CD14-positive monocyte (primary cell): Measurements from ENCODE around the gene PRR23E. TPM values are rescaled to one million over a fixed set of nuclear protein-coding genes. Genes with fewer than 3 reads are reported as not detected.

ENCODE experiments used
- DNase-seq, 3 donors: peaks; one replicate each; pipeline ENCODE4 v3.0.0-alpha.2; 2011 to 2022
- H2AFZ ChIP-seq: 2 replicates; pipeline ENCODE4 v1.6.0; 2012; ENCODE audit warnings: mild to moderate bottlenecking, low read depth, low read length, inconsistent platforms; ENCODE audit not compliant: insufficient read depth, poor library complexity, severe bottlenecking
- H3K27ac ChIP-seq, 2 donors: 1 replicate in 1 of 2; 2 replicates in 1 of 2; pipeline ENCODE4 v1.5.1; 2012 to 2013; ENCODE audit warnings: low read length in 2 of 2, control low read depth in 1 of 2, inconsistent platforms in 1 of 2, low read depth in 1 of 2, mild to moderate bottlenecking in 1 of 2
- H3K27me3 ChIP-seq, 2 donors: one replicate each; pipeline versions ENCODE4 v1.6.0 to v1.6.1; 2011 to 2013; ENCODE audit warnings: low read length in 2 of 2; ENCODE audit not compliant: control insufficient read depth in 2 of 2, insufficient read depth in 2 of 2
- H3K36me3 ChIP-seq, 2 donors: replicated peaks in 1 of 2; 1 replicate in 1 of 2; 2 replicates in 1 of 2; pipeline versions ENCODE4 v1.5.1 to v1.6.1; 2012 to 2013; ENCODE audit warnings: low read length in 2 of 2, control low read depth in 1 of 2, inconsistent platforms in 1 of 2, mild to moderate bottlenecking in 1 of 2; ENCODE audit not compliant: insufficient read depth in 2 of 2, control insufficient read depth in 1 of 2
- H3K4me1 ChIP-seq, 2 donors: 1 replicate in 1 of 2; 2 replicates in 1 of 2; pipeline versions ENCODE4 v1.5.1 to v1.6.1; 2012 to 2013; ENCODE audit warnings: low read length in 2 of 2, control low read depth in 1 of 2, inconsistent platforms in 1 of 2, mild to moderate bottlenecking in 1 of 2, moderate library complexity in 1 of 2; ENCODE audit not compliant: insufficient read depth in 2 of 2, control insufficient read depth in 1 of 2
- H3K4me2 ChIP-seq: replicated peaks from 2 replicates; pipeline ENCODE3; 2012; ENCODE audit warnings: low read length, moderate library complexity, mild to moderate bottlenecking; ENCODE audit not compliant: poor library complexity, severe bottlenecking; ENCODE audit errors: extremely low read depth
- H3K4me3 ChIP-seq, 3 experiments: fragments of 200-600 bp in 1 of 3; sonication (generic) in 1 of 3; replicated peaks in 1 of 3; 1 replicate in 2 of 3; 2 replicates in 1 of 3; pipeline ENCODE4 v1.5.1; 2011 to 2013; ENCODE audit warnings: low read length in 3 of 3, mild to moderate bottlenecking in 3 of 3, control low read depth in 2 of 3, low read depth in 2 of 3, inconsistent platforms in 1 of 3, moderate library complexity in 1 of 3
- H3K79me2 ChIP-seq: 2 replicates; pipeline ENCODE4 v1.6.0; 2012; ENCODE audit warnings: mild to moderate bottlenecking, control low read depth, inconsistent platforms, low read length, moderate library complexity; ENCODE audit not compliant: insufficient read depth
- H3K9ac ChIP-seq: 2 replicates; pipeline ENCODE4 v1.6.0; 2017; ENCODE audit warnings: low read length, mild to moderate bottlenecking; ENCODE audit not compliant: insufficient read depth, poor library complexity, severe bottlenecking
- H3K9me3 ChIP-seq, 2 donors: replicated peaks in 1 of 2; 1 replicate in 1 of 2; 2 replicates in 1 of 2; pipeline versions ENCODE4 v1.5.1 to v1.6.1; 2012 to 2013; ENCODE audit warnings: low read length in 2 of 2, control low read depth in 1 of 2; ENCODE audit not compliant: control insufficient read depth in 1 of 2, insufficient read depth in 1 of 2
- H4K20me1 ChIP-seq: 2 replicates; pipeline ENCODE4 v1.6.0; 2012; ENCODE audit warnings: mild to moderate bottlenecking, low read length, control low read depth, moderate library complexity; ENCODE audit not compliant: insufficient read depth
- H3K27ac Mint-ChIP-seq, 7 donors: one replicate each; pipeline ENCODE4 v1.8.0; 2020; ENCODE audit warnings: mild to moderate bottlenecking in 7 of 7, mixed read lengths in 7 of 7, moderate library complexity in 6 of 7, inconsistent platforms in 2 of 7
- H3K27me3 Mint-ChIP-seq, 3 donors: one replicate each; pipeline ENCODE4 v1.8.0; 2021 to 2022; ENCODE audit warnings: low read depth in 3 of 3, mild to moderate bottlenecking in 3 of 3, mixed read lengths in 3 of 3, moderate library complexity in 3 of 3, inconsistent platforms in 1 of 3
- H3K36me3 Mint-ChIP-seq, 2 donors: one replicate each; pipeline ENCODE4 v1.8.0; 2020; ENCODE audit warnings: mixed read lengths in 2 of 2, inconsistent platforms in 1 of 2, mild to moderate bottlenecking in 1 of 2
- H3K4me1 Mint-ChIP-seq: one replicate; pipeline ENCODE4 v1.8.0; 2020; ENCODE audit warnings: mild to moderate bottlenecking, mixed read lengths
- H3K4me3 Mint-ChIP-seq, 2 donors: one replicate each; pipeline ENCODE4 v1.8.0; 2020; ENCODE audit warnings: mild to moderate bottlenecking in 2 of 2, mixed read lengths in 2 of 2, moderate library complexity in 1 of 2
- H3K9me3 Mint-ChIP-seq, 7 donors: one replicate each; pipeline ENCODE4 v1.8.0; 2020 to 2022; ENCODE audit warnings: mixed read lengths in 7 of 7, mild to moderate bottlenecking in 6 of 7, moderate library complexity in 6 of 7, inconsistent platforms in 2 of 7
- WGBS: methylation state at CpG from one replicate; pipeline ENCODE4 v1.1.5; 2013; ENCODE audit warnings: missing lambda C conversion rate; ENCODE audit not compliant: insufficient coverage; 5-methylcytosine and 5-hydroxymethylcytosine counted together
- intact Hi-C, 2 donors: fragments of 100-400 bp; cut with micrococcal nuclease; formaldehyde crosslinking; loops; one replicate each; pipeline versions ENCODE4 v1.15.0 to v1.15.1; 2023
- polyA plus RNA-seq, 3 donors: library from polyadenylated mRNA; depleted of rRNA in 1 of 3; unstranded in 2 of 3; stranded (reverse) in 1 of 3; fragments of 300-500 nt in 2 of 3; fragments of >200 nt in 1 of 3; fragmentation: Illumina TruSeq in 2 of 3; gene quantifications; 1 replicate in 2 of 3; 2 replicates in 1 of 3; pipeline ENCODE4 v1.2.3, GENCODE V29; 2012 to 2021
- TF ChIP-seq, protein P1 (sequence below): fragments of 200-600 bp; IDR thresholded peaks from one replicate; pipeline ENCODE4 v1.8.0; 2022; ENCODE audit warnings: antibody characterized with exemption, mild to moderate bottlenecking

The PRR23E gene
- polyA plus RNA-seq, 3 donors: not detected

DNA sequence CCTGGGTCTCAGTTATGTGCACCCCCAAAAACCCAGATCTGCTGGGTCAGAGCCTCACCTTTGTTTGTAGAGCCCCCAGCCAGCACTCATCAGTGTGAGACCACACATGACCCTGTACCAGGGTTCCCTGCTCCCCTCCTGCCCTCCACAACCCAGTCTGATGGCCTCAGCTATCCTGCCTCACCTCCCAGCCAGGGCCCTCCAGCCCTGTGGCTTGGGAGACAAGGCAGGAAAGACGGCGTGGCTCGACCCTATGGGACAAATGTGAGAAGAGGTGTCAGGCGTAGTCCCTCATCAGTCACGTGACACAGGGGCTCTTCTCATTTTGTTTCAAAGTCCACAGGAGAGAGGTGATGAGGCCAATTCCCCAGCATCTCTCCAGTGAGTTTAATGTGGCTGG is 28.3 kb upstream of the PRR23E start:
- Histone ChIP-seq H3K27ac (no peak overlapping the region), H4K20me1 (no peaks in the 10 kb centered on the region), H3K4me3 (no peak overlapping the region), H2AFZ (no peak overlapping the region), H3K9me3 (no peaks in the 10 kb centered on the region), H3K36me3 (no peaks in the 10 kb centered on the region), H3K27me3 (no peaks in the 10 kb centered on the region), H3K9ac (no peak overlapping the region), H3K4me1 (no peaks in the 10 kb centered on the region), H3K4me2 (no peak overlapping the region), H3K79me2 (no peaks in the 10 kb centered on the region)
- intact Hi-C loops: no loop called here
- H3K4me1 Mint-ChIP-seq: no peaks in the 10 kb centered on the region
- peaks cover 0 to 2% (median 0%) of the 10 kb centered on the region in 7 donors for H3K9me3 Mint-ChIP-seq
- DNase-seq: no peak
- H3K4me3 Mint-ChIP-seq: no peak overlapping the region
- no peak overlapping the region for H3K27ac Mint-ChIP-seq
- TF ChIP-seq, protein P1, sequence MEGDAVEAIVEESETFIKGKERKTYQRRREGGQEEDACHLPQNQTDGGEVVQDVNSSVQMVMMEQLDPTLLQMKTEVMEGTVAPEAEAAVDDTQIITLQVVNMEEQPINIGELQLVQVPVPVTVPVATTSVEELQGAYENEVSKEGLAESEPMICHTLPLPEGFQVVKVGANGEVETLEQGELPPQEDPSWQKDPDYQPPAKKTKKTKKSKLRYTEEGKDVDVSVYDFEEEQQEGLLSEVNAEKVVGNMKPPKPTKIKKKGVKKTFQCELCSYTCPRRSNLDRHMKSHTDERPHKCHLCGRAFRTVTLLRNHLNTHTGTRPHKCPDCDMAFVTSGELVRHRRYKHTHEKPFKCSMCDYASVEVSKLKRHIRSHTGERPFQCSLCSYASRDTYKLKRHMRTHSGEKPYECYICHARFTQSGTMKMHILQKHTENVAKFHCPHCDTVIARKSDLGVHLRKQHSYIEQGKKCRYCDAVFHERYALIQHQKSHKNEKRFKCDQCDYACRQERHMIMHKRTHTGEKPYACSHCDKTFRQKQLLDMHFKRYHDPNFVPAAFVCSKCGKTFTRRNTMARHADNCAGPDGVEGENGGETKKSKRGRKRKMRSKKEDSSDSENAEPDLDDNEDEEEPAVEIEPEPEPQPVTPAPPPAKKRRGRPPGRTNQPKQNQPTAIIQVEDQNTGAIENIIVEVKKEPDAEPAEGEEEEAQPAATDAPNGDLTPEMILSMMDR: no peak
- H3K27me3 Mint-ChIP-seq: peaks cover 8 to 12% (median 11%) of the 10 kb centered on the region in 3 donors
- H3K36me3 Mint-ChIP-seq: no peaks in the 10 kb centered on the region
- 84% methylated on average over 5 of the region's 5 CpGs for WGBS

DNA sequence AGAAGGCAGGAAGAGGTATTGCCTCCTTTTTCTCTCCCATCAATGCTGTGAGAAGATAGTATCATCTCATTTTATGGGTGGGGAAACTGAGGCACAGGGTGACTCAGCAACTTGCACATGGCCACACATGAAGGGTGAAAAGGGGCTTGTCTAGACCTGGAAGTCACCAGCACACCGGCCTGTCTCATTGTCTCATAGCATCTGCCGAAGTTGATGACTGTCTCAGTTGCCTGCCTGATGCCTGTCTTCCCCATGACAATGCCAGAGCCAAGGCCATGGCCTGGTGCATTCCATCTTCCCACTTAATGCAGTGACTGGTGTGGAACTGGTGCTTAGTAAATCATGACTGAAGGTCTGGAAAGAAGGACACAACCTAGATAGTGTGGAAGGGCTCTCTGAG is 27.9 kb upstream of the PRR23E start:
- Mint-ChIP-seq H3K27ac (no peak overlapping the region), H3K4me3 (no peak overlapping the region), H3K27me3 (peaks cover 8 to 12% (median 11%) of the 10 kb centered on the region in 3 donors), H3K9me3 (peaks cover 0 to 2% (median 0%) of the 10 kb centered on the region in 7 donors), H3K36me3 (no peaks in the 10 kb centered on the region), H3K4me1 (no peaks in the 10 kb centered on the region)
- H3K27ac ChIP-seq: no peak overlapping the region
- H3K36me3 ChIP-seq: no peaks in the 10 kb centered on the region
- DNase-seq: no peak
- no peaks in the 10 kb centered on the region for H4K20me1 ChIP-seq
- WGBS: 100% methylated on average over 2 of the region's 2 CpGs
- no peaks in the 10 kb centered on the region for H3K79me2 ChIP-seq
- intact Hi-C loops: no loop called here
- no peaks in the 10 kb centered on the region for H3K27me3 ChIP-seq
- TF ChIP-seq, protein P1: no peak
- no peaks in the 10 kb centered on the region for H3K4me1 ChIP-seq
- H3K9ac ChIP-seq: no peak overlapping the region
- no peak overlapping the region for H3K4me2 ChIP-seq
- H3K9me3 ChIP-seq: no peaks in the 10 kb centered on the region
- no peak overlapping the region for H3K4me3 ChIP-seq
- no peak overlapping the region for H2AFZ ChIP-seq
